Measurements from ENCODE around the gene PACS2. TPM values are rescaled to one million over a fixed set of nuclear protein-coding genes. Genes with fewer than 3 reads are reported as not detected.

PACS2 gene
- total and polyA plus RNA-seq, 2 of the 8 experiments (the other 6 are each of a cell fraction or from before 2014, with no cell fraction given): 38.0 to 62.8 TPM

- no peak for TF ChIP-seq GTF2F1 (IDR thresholded peaks at IDR 0.05; ENCODE audit: borderline replicate concordance, low read depth, low read length)
- no peak for TF ChIP-seq SP4 (IDR thresholded peaks at IDR 0.05; ENCODE audit: low read length)
Measured at GRCh38 chr14:105350450-105351244, 36.1 kb downstream of the PACS2 start (continued).

All from H1 (cell line).